WERI-Rb-1 (cell line): ENCODE data around the gene MPPED2.

Experiments used
- DNase-seq: peaks from one replicate; pipeline ENCODE4 v3.0.0-alpha.2; 2020
- H3K27ac ChIP-seq: fragments of 250-450 bp; sonication (Bioruptor Pico); 2 replicates; pipeline ENCODE4 v1.5.1; 2020; ENCODE audit warnings: mild to moderate bottlenecking, moderate library complexity
- H3K27me3 ChIP-seq: fragments of 250-450 bp; sonication (Bioruptor Pico); 2 replicates; pipeline ENCODE4 v1.5.1; 2021; ENCODE audit warnings: mild to moderate bottlenecking, low read depth, moderate library complexity; ENCODE audit not compliant: insufficient read depth, severe bottlenecking
- H3K36me3 ChIP-seq: fragments of 250-450 bp; sonication (Bioruptor Pico); 2 replicates; pipeline ENCODE4 v1.5.1; 2020; ENCODE audit warnings: mild to moderate bottlenecking, moderate library complexity
- H3K4me3 ChIP-seq: 2 replicates; pipeline ENCODE4 v1.5.1; 2011; ENCODE audit warnings: low read depth, mild to moderate bottlenecking, control low read depth, low read length
- H3K9me3 ChIP-seq: fragments of 250-450 bp; sonication (Bioruptor Pico); 2 replicates; pipeline ENCODE4 v1.5.1; 2021; ENCODE audit warnings: mild to moderate bottlenecking, moderate library complexity; ENCODE audit not compliant: severe bottlenecking
- TF ChIP-seq, protein P1 (sequence below): IDR thresholded peaks from 2 replicates; pipeline ENCODE4 v1.5.1; 2011; ENCODE audit warnings: low read depth, mild to moderate bottlenecking, control low read depth, inconsistent platforms, low read length

Gene MPPED2

DNA sequence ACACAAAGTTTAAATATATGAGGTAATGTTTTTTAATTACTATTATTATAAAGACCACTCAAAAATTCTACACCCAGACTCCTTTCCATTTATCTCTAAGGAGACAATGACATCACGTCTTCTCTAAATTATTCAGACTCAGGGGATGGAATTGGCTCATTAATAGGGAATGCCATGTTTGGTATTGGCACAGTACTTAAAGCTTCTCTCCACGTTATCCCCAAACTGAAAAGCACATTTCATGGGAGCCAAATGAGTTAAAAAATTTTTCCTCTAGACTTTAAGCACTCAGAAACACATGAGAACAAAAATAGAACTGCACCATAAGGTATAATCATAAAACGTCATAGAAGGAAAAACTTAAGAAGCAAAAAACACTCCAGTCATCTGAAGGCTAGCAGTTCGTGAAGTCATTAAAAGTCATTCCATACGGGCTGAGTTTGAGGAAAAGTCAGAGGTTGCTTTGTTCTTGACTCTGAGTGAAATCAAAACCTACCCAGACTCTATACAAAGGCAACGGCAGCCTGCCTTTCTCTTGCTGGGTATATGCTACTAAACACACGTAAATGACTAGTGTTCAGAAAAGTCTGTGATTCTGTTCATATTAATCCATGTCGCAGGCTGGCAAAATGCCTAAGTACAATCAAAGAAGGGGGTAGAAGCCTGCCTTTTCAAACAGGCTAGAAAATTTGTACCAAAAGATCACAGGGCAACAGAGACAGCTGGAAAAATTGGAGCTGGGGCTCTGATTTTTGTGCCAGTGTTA is 8.7 kb upstream of the MPPED2 start:
- no peak overlapping the region for H3K27ac ChIP-seq
- no peaks in the 10 kb centered on the region for H3K9me3 ChIP-seq
- H3K4me3 ChIP-seq = no peak overlapping the region
- H3K36me3 ChIP-seq = no peaks in the 10 kb centered on the region
- TF ChIP-seq, protein P1, sequence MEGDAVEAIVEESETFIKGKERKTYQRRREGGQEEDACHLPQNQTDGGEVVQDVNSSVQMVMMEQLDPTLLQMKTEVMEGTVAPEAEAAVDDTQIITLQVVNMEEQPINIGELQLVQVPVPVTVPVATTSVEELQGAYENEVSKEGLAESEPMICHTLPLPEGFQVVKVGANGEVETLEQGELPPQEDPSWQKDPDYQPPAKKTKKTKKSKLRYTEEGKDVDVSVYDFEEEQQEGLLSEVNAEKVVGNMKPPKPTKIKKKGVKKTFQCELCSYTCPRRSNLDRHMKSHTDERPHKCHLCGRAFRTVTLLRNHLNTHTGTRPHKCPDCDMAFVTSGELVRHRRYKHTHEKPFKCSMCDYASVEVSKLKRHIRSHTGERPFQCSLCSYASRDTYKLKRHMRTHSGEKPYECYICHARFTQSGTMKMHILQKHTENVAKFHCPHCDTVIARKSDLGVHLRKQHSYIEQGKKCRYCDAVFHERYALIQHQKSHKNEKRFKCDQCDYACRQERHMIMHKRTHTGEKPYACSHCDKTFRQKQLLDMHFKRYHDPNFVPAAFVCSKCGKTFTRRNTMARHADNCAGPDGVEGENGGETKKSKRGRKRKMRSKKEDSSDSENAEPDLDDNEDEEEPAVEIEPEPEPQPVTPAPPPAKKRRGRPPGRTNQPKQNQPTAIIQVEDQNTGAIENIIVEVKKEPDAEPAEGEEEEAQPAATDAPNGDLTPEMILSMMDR = no peak
- H3K27me3 ChIP-seq = no peaks in the 10 kb centered on the region
- no peak for DNase-seq

- DNase-seq = no peak
- H3K27me3 ChIP-seq = no peaks in the 10 kb centered on the region
- peak overlapping the region; percentile 94 for H3K4me3 ChIP-seq
- TF ChIP-seq, protein P1 = no peak
- H3K27ac ChIP-seq = peak overlapping the region; percentile 97
- no peaks in the 10 kb centered on the region for H3K9me3 ChIP-seq
- H3K36me3 ChIP-seq = peaks cover 3% of the 10 kb centered on the region
These were observed 1.2 kb upstream of the MPPED2 start for GRCh38 chr11:30587269-30587812.

- TF ChIP-seq, protein P1 = no peak
- peak overlapping the region; percentile 94 for H3K4me3 ChIP-seq
- H3K27me3 ChIP-seq = no peaks in the 10 kb centered on the region
- DNase-seq = peak; percentile 57
- H3K9me3 ChIP-seq = no peaks in the 10 kb centered on the region
- peak overlapping the region; percentile 97 for H3K27ac ChIP-seq
- H3K36me3 ChIP-seq = peaks cover 14% of the 10 kb centered on the region
These were observed 282 bp downstream of the MPPED2 start for GRCh38 chr11:30585892-30586250.

DNA sequence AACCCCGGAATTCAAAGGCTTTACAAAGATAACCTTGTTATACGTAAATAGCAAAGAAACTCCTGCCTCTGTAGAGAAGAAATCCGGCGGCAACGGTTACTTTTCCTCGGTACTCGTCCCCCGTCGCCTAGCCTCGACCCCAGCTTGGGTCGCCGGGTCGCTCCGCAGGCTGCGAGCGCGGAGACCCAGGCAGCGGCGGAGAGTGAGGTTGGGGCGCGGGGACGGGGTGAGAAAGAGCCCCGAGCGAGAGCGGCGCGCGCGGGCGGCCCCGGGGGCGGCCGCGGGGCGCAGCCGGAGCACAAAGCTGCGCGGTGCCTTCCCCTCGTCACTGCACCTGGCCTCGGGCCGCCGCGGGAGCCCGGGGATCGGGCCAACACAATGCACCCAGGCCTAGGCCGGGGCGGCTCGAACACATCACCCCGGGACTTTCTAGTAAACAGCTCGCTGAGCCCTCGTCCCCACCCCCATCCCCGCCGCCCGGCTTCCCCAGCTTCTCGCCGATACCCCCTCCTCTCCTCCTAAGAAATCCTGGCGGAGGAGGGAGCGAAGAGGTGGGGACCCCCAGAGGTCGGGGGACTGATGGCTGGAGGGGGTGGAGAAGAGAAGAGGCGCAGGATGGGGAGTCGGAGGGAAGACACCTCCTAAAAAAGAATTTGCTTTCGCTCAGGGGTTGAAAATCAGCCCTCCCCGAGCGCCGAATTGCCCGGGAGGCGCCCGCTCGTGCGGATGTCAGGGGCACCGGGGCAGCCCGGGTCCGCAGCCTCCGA is 845 bp downstream of the MPPED2 start:
- TF ChIP-seq, protein P1 = no peak
- H3K36me3 ChIP-seq = peaks cover 19% of the 10 kb centered on the region
- H3K27ac ChIP-seq = peak overlapping the region; percentile 97
- H3K27me3 ChIP-seq = no peaks in the 10 kb centered on the region
- no peaks in the 10 kb centered on the region for H3K9me3 ChIP-seq
- H3K4me3 ChIP-seq = peak overlapping the region; percentile 94
- peak; percentile 44 for DNase-seq

GRCh38 chr11:30583476-30584280 is 2.5 kb downstream of the MPPED2 start:
- H3K36me3 ChIP-seq = peaks cover 36% of the 10 kb centered on the region
- peak; percentile 50 for DNase-seq
- no peaks in the 10 kb centered on the region for H3K27me3 ChIP-seq
- H3K4me3 ChIP-seq = peak overlapping the region; percentile 94
- TF ChIP-seq, protein P1 = no peak
- no peaks in the 10 kb centered on the region for H3K9me3 ChIP-seq
- peak overlapping the region; percentile 97 for H3K27ac ChIP-seq
